Testis (tissue), 3 donors: ENCODE results near the gene CILP2. TPM values are rescaled to one million over a fixed set of nuclear protein-coding genes. Genes with fewer than 3 reads are reported as not detected.

ENCODE experiments used
- DNase-seq: peaks from one replicate; pipeline ENCODE4 v3.0.0-alpha.2; 2019
- H3K27ac ChIP-seq, 2 donors: fragments of 200-600 bp; sonication (generic); one replicate each; pipeline ENCODE4 v1.5.1; 2019
- H3K27me3 ChIP-seq: fragments of 200-600 bp; sonication (generic); one replicate; pipeline ENCODE4 v1.5.1; 2019
- H3K36me3 ChIP-seq: fragments of 200-600 bp; sonication (generic); one replicate; pipeline ENCODE4 v1.5.1; 2017; ENCODE audit warnings: low read depth; ENCODE audit errors: missing control alignments
- H3K4me1 ChIP-seq: fragments of 200-600 bp; sonication (generic); one replicate; pipeline ENCODE4 v1.5.1; 2019
- H3K4me3 ChIP-seq, 2 donors: fragments of 200-600 bp; sonication (generic); one replicate each; pipeline ENCODE4 v1.5.1; 2017 to 2019
- H3K9me3 ChIP-seq: fragments of 200-600 bp; sonication (generic); one replicate; pipeline ENCODE4 v1.5.1; 2017
- CTCF ChIP-seq, 3 experiments: fragments of 450-650 bp in 2 of 3; fragments of 200-600 bp in 1 of 3; sonication (generic) in 1 of 3; IDR thresholded peaks; one replicate each; pipeline ENCODE4 v1.5.1; 2016 to 2019; ENCODE audit warnings: antibody characterized with exemption in 3 of 3, mild to moderate bottlenecking in 2 of 3, moderate library complexity in 1 of 3
- POLR2A ChIP-seq: fragments of 450-650 bp; IDR thresholded peaks from one replicate; pipeline ENCODE4 v1.6.1; 2017; ENCODE audit warnings: antibody characterized with exemption, mild to moderate bottlenecking, moderate library complexity
- WGBS, 2 donors: methylation state at CpG; one replicate each; pipeline ENCODE4 v1.1.5; 2018; 5-methylcytosine and 5-hydroxymethylcytosine counted together
- intact Hi-C: fragments of 100-400 bp; cut with DNase I; formaldehyde crosslinking; loops from one replicate; pipeline ENCODE4 v1.15.1; 2023; ENCODE audit warnings: low total_unique reads
- polyA plus RNA-seq: library from polyadenylated mRNA; stranded (reverse); fragments of 350-450 nt; fragmentation: Illumina TruSeq; extraction: RNeasy Lipid Tissue Mini Kit (QIAGEN cat#74804); gene quantifications from one replicate; pipeline ENCODE4 v1.2.3, GENCODE V29; 2014; ENCODE audit warnings: low read depth, low replicate concordance; ENCODE audit not compliant: insufficient read depth
- total RNA-seq, 2 donors: library from RNA; depleted of rRNA; stranded (reverse); fragments of >200 nt; gene quantifications; one replicate each; pipeline ENCODE4 v1.2.3, GENCODE V29; 2016

CILP2 gene
- total and polyA plus RNA-seq, 3 donors from 2014 or later: 5.6 to 10.0 (median 9.5) TPM

- Histone ChIP-seq H3K36me3 (no peaks in the 10 kb centered on the region), H3K27me3 (no peaks in the 10 kb centered on the region), H3K4me1 (peaks cover 12% of the 10 kb centered on the region), H3K27ac (no peak overlapping the region), H3K4me3 (peak overlapping the region; percentile 25 to 33), H3K9me3 (no peaks in the 10 kb centered on the region)
- peak; percentile 69 for DNase-seq
- WGBS, 2 donors: 0 to 4% methylated on average over 8 to 34 of the region's 45 CpGs
- TF ChIP-seq POLR2A: no peak
- no peak for TF ChIP-seq CTCF (IDR thresholded peaks at IDR 0.05)
- intact Hi-C loops: no loop called here
Measured at GRCh38 chr19:19540715-19541515, 2.9 kb downstream of the CILP2 start.

DNA sequence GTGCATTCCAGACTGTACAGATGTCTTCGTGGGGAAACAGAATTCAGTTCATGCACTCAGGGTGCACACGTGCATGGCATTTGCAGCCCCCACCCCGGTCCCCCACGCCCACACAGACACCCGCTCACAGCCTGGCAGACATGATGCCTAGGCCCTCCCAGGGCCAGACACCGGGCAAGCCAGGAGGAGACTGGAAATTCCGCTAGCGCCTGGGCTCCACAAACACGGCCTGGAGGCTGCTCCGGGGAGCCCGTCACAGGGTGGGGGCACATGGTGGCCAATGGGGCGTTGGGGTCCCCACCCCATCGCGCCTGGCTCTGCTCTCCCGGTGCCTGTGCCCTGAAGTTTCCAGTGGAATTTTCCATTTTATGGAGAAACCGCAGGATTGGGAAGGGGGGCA lies 3.6 kb downstream of the CILP2 start:
- Histone ChIP-seq H3K4me3 (peak overlapping the region in 1 of 2 donors; percentile 25), H3K27me3 (no peaks in the 10 kb centered on the region), H3K36me3 (no peaks in the 10 kb centered on the region), H3K27ac (no peak overlapping the region), H3K4me1 (peaks cover 12% of the 10 kb centered on the region), H3K9me3 (no peaks in the 10 kb centered on the region)
- no peak for DNase-seq
- intact Hi-C loops: no loop called here
- no peak for TF ChIP-seq POLR2A
- no peak for TF ChIP-seq CTCF (IDR thresholded peaks at IDR 0.05)
- 41 to 64% methylated on average over 6 to 16 of the region's 16 CpGs for WGBS, 2 donors

DNA sequence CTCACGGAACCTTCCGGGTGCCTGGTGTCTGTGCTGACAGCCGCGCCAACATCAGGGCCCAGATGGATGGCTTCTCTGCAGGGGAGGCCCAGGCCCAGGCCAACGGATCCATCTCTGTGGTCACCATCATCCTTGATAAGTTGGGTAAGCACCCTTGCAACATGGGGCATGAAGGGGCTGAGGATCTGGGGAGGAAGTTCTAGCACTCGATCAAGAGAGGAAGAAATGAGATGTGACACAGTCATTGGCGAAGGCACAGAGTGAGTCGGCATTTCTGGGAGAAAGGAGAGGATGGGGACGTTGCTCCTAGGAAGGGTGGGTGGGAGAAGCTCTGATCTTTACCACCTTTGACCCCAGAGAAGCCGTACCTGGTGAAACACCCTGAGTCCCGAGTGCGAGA lies 4.4 kb downstream of the CILP2 start:
- Histone ChIP-seq H3K4me1 (peaks cover 12% of the 10 kb centered on the region), H3K9me3 (no peaks in the 10 kb centered on the region), H3K27me3 (no peaks in the 10 kb centered on the region), H3K36me3 (no peaks in the 10 kb centered on the region), H3K4me3 (no peak overlapping the region), H3K27ac (no peak overlapping the region)
- 81 to 83% methylated on average over 9 to 10 of the region's 12 CpGs for WGBS, 2 donors
- intact Hi-C loops: no loop called here
- DNase-seq: no peak
- no peak for TF ChIP-seq POLR2A
- TF ChIP-seq CTCF (IDR thresholded peaks at IDR 0.05): no peak

DNA sequence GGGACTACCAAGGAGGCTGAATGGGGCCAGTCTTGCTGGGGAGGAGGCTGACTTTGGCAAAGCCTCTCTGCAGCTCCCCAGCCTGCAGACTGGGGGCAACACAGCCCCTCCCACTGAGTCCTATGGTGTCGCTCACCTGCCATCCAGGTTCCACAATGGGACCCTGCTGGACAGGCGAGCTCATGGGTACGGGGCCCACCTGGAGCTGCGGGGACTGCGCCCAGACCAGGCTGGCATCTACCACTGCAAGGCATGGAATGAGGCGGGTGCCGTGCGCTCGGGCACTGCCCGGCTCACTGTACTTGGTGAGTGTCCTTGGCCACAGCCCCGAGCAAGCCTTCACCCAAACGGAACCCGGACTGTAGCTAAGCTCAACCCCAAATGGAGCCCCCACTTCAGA lies 5.0 kb downstream of the CILP2 start:
- intact Hi-C loops: no loop called here
- WGBS, 2 donors: 92 to 98% methylated on average over 8 to 13 of the region's 13 CpGs
- Histone ChIP-seq H3K4me3 (no peak overlapping the region), H3K9me3 (no peaks in the 10 kb centered on the region), H3K4me1 (peaks cover 9% of the 10 kb centered on the region), H3K27me3 (no peaks in the 10 kb centered on the region), H3K36me3 (no peaks in the 10 kb centered on the region), H3K27ac (no peak overlapping the region)
- no peak for TF ChIP-seq CTCF (IDR thresholded peaks at IDR 0.05)
- no peak for TF ChIP-seq POLR2A
- no peak for DNase-seq

GRCh38 chr19:19543640-19544039 lies 5.6 kb downstream of the CILP2 start:
- intact Hi-C loops: no loop called here
- peaks cover 3% of the 10 kb centered on the region for H3K4me1 ChIP-seq
- 80 to 82% methylated on average over 7 to 19 of the region's 19 CpGs for WGBS, 2 donors
- H3K27me3 ChIP-seq: no peaks in the 10 kb centered on the region
- H3K27ac ChIP-seq: no peak overlapping the region
- no peaks in the 10 kb centered on the region for H3K9me3 ChIP-seq
- no peak for TF ChIP-seq POLR2A
- TF ChIP-seq CTCF (IDR thresholded peaks at IDR 0.05): no peak
- no peaks in the 10 kb centered on the region for H3K36me3 ChIP-seq
- DNase-seq: no peak
- H3K4me3 ChIP-seq: no peak overlapping the region
